Activated CD8-positive, alpha-beta memory T cell treated with anti-CD3 and anti-CD28 coated beads for 24 hours (primary cell): ENCODE data around the gene DSCAML1.

ENCODE experiments used
- DNase-seq: peaks from one replicate; pipeline ENCODE4 v3.0.0-alpha.2; 2020

Gene DSCAML1

GRCh38 chr11:117572671-117573070, 224.3 kb downstream of the DSCAML1 start:
- no peak for DNase-seq

- DNase-seq, result no peak
Observed at GRCh38 chr11:117572129-117572528, 224.9 kb downstream of the DSCAML1 start.

- DNase-seq, result no peak
Observed at GRCh38 chr11:117570701-117571100, 226.3 kb downstream of the DSCAML1 start.

GRCh38 chr11:117569911-117570310, 227.1 kb downstream of the DSCAML1 start:
- no peak for DNase-seq

- DNase-seq, result no peak
Observed at GRCh38 chr11:117565709-117566108, 231.3 kb downstream of the DSCAML1 start.

GRCh38 chr11:117564321-117564720, 232.7 kb downstream of the DSCAML1 start:
- no peak for DNase-seq

GRCh38 chr11:117563556-117563955, 233.5 kb downstream of the DSCAML1 start:
- no peak for DNase-seq

GRCh38 chr11:117562136-117562535, 234.9 kb downstream of the DSCAML1 start:
- DNase-seq, result no peak

- no peak for DNase-seq
Observed at GRCh38 chr11:117560780-117561530, 236.1 kb downstream of the DSCAML1 start.

- no peak for DNase-seq
Observed at GRCh38 chr11:117559698-117560097, 237.3 kb downstream of the DSCAML1 start.

- no peak for DNase-seq
Observed at GRCh38 chr11:117557361-117557760, 239.7 kb downstream of the DSCAML1 start.

GRCh38 chr11:117554601-117555333, 242.2 kb downstream of the DSCAML1 start:
- DNase-seq, result no peak

- DNase-seq, result no peak
Observed at GRCh38 chr11:117552626-117553025, 244.4 kb downstream of the DSCAML1 start.

GRCh38 chr11:117551761-117552343, 245.2 kb downstream of the DSCAML1 start:
- DNase-seq, result no peak

GRCh38 chr11:117550466-117550865, 246.6 kb downstream of the DSCAML1 start:
- DNase-seq, result no peak

GRCh38 chr11:117549417-117549816, 247.6 kb downstream of the DSCAML1 start:
- no peak for DNase-seq

- no peak for DNase-seq
Observed at GRCh38 chr11:117548876-117549275, 248.1 kb downstream of the DSCAML1 start.

GRCh38 chr11:117547946-117548345, 249.1 kb downstream of the DSCAML1 start:
- no peak for DNase-seq

- no peak for DNase-seq
Observed at GRCh38 chr11:117547195-117547850, 249.7 kb downstream of the DSCAML1 start.

GRCh38 chr11:117546431-117547194, 250.4 kb downstream of the DSCAML1 start:
- DNase-seq, result no peak

- DNase-seq, result no peak
Observed at GRCh38 chr11:117545706-117546105, 251.3 kb downstream of the DSCAML1 start.

GRCh38 chr11:117544130-117544800, 252.8 kb downstream of the DSCAML1 start:
- no peak for DNase-seq
